ENCODE data around the gene SLC2A10. TPM values are rescaled to one million over a fixed set of nuclear protein-coding genes. Genes with fewer than 3 reads are reported as not detected.

Gene SLC2A10
- total and polyA plus RNA-seq, 2 donors (not counting 3 experiments of a cell fraction or from before 2014, with no cell fraction given) = 11.2 to 13.6 TPM

DNA sequence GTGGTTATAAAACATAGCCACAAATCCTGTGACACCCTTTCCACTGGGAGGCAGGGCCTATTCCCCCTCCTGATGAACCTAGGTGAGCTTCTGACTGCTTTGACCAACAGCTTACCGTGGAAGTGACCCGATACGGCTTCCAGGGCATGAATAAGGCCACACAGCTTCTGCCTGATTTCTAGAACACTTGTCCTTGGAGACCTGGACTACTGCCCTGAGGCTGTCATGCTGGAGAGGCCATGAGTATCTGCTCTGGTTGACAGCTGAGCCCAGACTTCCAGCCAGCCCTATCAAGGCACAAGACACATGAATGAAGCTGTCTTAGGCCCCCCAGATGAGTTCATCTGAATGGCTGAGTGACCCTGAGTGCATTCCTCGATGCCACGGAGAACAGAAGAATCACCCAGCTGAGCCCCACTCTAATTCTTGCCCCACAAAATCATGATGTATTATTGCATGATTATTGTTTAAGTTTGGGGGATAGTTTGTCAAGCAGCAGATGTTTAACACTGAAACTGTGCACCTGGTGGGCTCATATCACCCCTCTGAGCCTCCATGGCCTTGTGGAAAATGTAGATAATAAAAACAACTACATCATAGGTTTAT, 36.8 kb upstream of the SLC2A10 start:
- TF ChIP-seq, protein P1, sequence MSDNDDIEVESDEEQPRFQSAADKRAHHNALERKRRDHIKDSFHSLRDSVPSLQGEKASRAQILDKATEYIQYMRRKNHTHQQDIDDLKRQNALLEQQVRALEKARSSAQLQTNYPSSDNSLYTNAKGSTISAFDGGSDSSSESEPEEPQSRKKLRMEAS (IDR thresholded peaks at IDR 0.05; ENCODE audit: insufficient read depth, insufficient read length) = no peak
- POLR2A ChIA-PET = no interaction called here
- no peaks in the 10 kb centered on the region for H3K9me1 ChIP-seq (replicated peaks; ENCODE audit: control insufficient read depth, extremely low read depth, insufficient read depth, low read length)
- no TSS peak for BruUV-seq (replicated peaks)
- no peak overlapping the region for H3K4me3 ChIP-seq (replicated peaks in 1 of 3; ENCODE audit: insufficient read depth in 1 of 3, low read depth in 1 of 3, low read length in 3 of 3)
- FAIRE-seq (no peak), DNase-seq (ENCODE audit: low read depth, low spot score) (no peak)
- no peak overlapping the region for H2AFZ ChIP-seq (ENCODE audit: low read depth, low read length)
- H3K4me2 ChIP-seq (ENCODE audit: insufficient read depth, low read length) = no peak overlapping the region
- dilution Hi-C loops (cut with MboI; ENCODE audit: extremely low pct_ligation_motif_present, low sequenced_read_pairs) = no loop called here
- H3K36me3 ChIP-seq (ENCODE audit: control insufficient read depth in 2 of 2, extremely low read depth in 1 of 2, insufficient read depth in 2 of 2, low read length in 2 of 2) = no peaks in the 10 kb centered on the region
- no peaks in the 10 kb centered on the region for H3K79me2 ChIP-seq (ENCODE audit: control insufficient read depth, insufficient read depth, low read length)
- H3K9ac ChIP-seq (replicated peaks; ENCODE audit: extremely low read depth, insufficient read depth, low read length) = no peak overlapping the region
- no peaks in the 10 kb centered on the region for H3K27me3 ChIP-seq (ENCODE audit: control insufficient read depth in 2 of 2, insufficient read depth in 2 of 2, low read length in 2 of 2)
- intact Hi-C loops (cut with micrococcal nuclease) = no loop called here
- H3K4me1 ChIP-seq (ENCODE audit: control insufficient read depth, extremely low read depth, insufficient read depth, low read length) = no peaks in the 10 kb centered on the region
- CTCF ChIA-PET = interaction anchor here (1.0 to 1.2 kb wide), 3 partner anchors 10 to 128 kb away, joined by 3 read pairs; no protein-coding TSS in a partner anchor
- H4K20me1 ChIP-seq (replicated peaks; ENCODE audit: control insufficient read depth, extremely low read depth, insufficient read depth, low read length) = no peaks in the 10 kb centered on the region
- H3K27ac ChIP-seq (ENCODE audit: insufficient read depth, low read depth, low read length) = no peak overlapping the region
- no peaks in the 10 kb centered on the region for H3K9me3 ChIP-seq (replicated peaks; ENCODE audit: control insufficient read depth, insufficient read depth, low read length)

DNA sequence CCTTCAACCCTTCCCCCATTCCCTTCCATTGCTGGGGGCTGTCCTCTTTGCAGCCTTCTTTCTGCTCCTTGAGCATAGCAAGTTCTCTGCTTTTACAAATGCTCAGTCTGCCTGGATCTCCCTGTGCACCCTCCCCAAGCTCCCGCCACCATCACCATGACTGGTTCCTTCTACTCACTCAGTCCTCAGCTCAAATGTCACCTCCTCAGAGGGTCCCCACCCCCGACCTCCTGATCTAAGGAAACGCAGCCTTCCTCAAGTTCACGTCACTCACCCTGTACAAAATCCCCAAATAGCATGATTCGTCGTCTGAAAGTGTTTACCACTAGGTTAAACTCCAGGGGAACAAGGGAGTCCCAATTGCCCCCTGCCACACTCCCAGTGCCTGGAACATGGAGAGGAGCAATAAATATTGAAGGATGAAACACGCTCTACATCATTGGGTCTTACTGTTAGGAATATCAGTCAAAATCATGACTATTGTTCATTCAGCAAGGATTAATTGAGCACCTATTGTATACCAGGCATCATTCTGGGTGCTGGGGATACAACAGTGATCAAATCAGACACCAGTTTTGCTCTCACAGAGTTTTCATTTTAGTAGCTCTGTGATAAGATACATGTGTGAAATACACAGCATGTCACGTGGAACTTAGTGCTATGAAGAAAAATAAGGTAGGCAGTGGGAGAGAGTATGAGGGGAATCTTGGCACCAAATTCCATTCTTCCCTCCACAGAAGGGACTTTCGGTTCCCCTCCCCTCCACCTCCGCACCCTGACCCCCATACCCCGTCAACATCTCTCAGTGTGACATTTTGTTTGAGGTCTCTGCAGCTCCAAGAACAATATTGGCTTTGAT, 35.8 kb upstream of the SLC2A10 start:
- BruUV-seq (replicated peaks) = no TSS peak
- H3K9me3 ChIP-seq (replicated peaks; ENCODE audit: control insufficient read depth, insufficient read depth, low read length) = no peaks in the 10 kb centered on the region

More for the DNA sequence above, 35.8 kb upstream of the SLC2A10 start:
- Histone ChIP-seq H2AFZ (ENCODE audit: low read depth, low read length) (no peak overlapping the region), H3K4me3 (replicated peaks in 1 of 3; ENCODE audit: insufficient read depth in 1 of 3, low read depth in 1 of 3, low read length in 3 of 3) (no peak overlapping the region), H4K20me1 (replicated peaks; ENCODE audit: control insufficient read depth, extremely low read depth, insufficient read depth, low read length) (no peaks in the 10 kb centered on the region), H3K9ac (replicated peaks; ENCODE audit: extremely low read depth, insufficient read depth, low read length) (no peak overlapping the region), H3K79me2 (ENCODE audit: control insufficient read depth, insufficient read depth, low read length) (no peaks in the 10 kb centered on the region), H3K36me3 (ENCODE audit: control insufficient read depth in 2 of 2, extremely low read depth in 1 of 2, insufficient read depth in 2 of 2, low read length in 2 of 2) (no peaks in the 10 kb centered on the region), H3K27ac (ENCODE audit: insufficient read depth, low read depth, low read length) (no peak overlapping the region), H3K27me3 (ENCODE audit: control insufficient read depth in 2 of 2, insufficient read depth in 2 of 2, low read length in 2 of 2) (no peaks in the 10 kb centered on the region), H3K9me1 (replicated peaks; ENCODE audit: control insufficient read depth, extremely low read depth, insufficient read depth, low read length) (no peaks in the 10 kb centered on the region), H3K4me1 (ENCODE audit: control insufficient read depth, extremely low read depth, insufficient read depth, low read length) (no peaks in the 10 kb centered on the region), H3K4me2 (ENCODE audit: insufficient read depth, low read length) (no peak overlapping the region)
- DNase-seq (ENCODE audit: low read depth, low spot score) (no peak), FAIRE-seq (no peak)
- dilution Hi-C loops (cut with MboI; ENCODE audit: extremely low pct_ligation_motif_present, low sequenced_read_pairs) (no loop called here), intact Hi-C loops (cut with micrococcal nuclease) (no loop called here)
- CTCF ChIA-PET = interaction anchor here (0.6 kb wide), 1 partner anchor 100 kb away, joined by 3 read pairs; no protein-coding TSS in a partner anchor
- POLR2A ChIA-PET = no interaction called here
- TF ChIP-seq MYC (IDR thresholded peaks at IDR 0.05; ENCODE audit: low read depth, low read length) (no peak), JUN (IDR thresholded peaks at IDR 0.05; ENCODE audit: borderline replicate concordance, insufficient read depth, insufficient read length, low read depth) (no peak), GATA2 (IDR thresholded peaks at IDR 0.05; ENCODE audit: insufficient read depth, insufficient read length, low read depth, low read length) (no peak), POLR2AphosphoS5 (IDR thresholded peaks at IDR 0.05; ENCODE audit: insufficient read depth, low read depth, low read length) (no peak), POLR2A (IDR thresholded peaks at IDR 0.05; ENCODE audit: low read depth, low read length) (no peak), FOS (IDR thresholded peaks at IDR 0.05; ENCODE audit: borderline replicate concordance, insufficient read depth, low read length) (no peak), EZH2 (IDR thresholded peaks at IDR 0.05; ENCODE audit: borderline replicate concordance, low read depth, low read length, severe bottlenecking) (no peak)
- TF ChIP-seq, protein P1 (IDR thresholded peaks at IDR 0.05; ENCODE audit: insufficient read depth, insufficient read length) = no peak
- TF ChIP-seq, protein P2, sequence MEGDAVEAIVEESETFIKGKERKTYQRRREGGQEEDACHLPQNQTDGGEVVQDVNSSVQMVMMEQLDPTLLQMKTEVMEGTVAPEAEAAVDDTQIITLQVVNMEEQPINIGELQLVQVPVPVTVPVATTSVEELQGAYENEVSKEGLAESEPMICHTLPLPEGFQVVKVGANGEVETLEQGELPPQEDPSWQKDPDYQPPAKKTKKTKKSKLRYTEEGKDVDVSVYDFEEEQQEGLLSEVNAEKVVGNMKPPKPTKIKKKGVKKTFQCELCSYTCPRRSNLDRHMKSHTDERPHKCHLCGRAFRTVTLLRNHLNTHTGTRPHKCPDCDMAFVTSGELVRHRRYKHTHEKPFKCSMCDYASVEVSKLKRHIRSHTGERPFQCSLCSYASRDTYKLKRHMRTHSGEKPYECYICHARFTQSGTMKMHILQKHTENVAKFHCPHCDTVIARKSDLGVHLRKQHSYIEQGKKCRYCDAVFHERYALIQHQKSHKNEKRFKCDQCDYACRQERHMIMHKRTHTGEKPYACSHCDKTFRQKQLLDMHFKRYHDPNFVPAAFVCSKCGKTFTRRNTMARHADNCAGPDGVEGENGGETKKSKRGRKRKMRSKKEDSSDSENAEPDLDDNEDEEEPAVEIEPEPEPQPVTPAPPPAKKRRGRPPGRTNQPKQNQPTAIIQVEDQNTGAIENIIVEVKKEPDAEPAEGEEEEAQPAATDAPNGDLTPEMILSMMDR (IDR thresholded peaks at IDR 0.05; ENCODE audit: extremely low read depth in 1 of 2, insufficient read depth in 1 of 2, low read depth in 1 of 2, low read length in 2 of 2) = no peak

Data from endothelial cell of umbilical vein (primary cell).